ENCODE results near the gene IL10RA.

The IL10RA gene

GRCh38 chr11:117970400-117971024 lies 15.7 kb upstream of the IL10RA start:
- Histone ChIP-seq H3K9me3 (ENCODE audit: severe bottlenecking) (no peaks in the 10 kb centered on the region), H3K27me3 (ENCODE audit: insufficient read depth, poor library complexity, severe bottlenecking) (no peaks in the 10 kb centered on the region), H3K27ac (ENCODE audit: poor library complexity, severe bottlenecking) (no peak overlapping the region), H3K36me3 (ENCODE audit: low read depth) (no peaks in the 10 kb centered on the region), H3K4me3 (ENCODE audit: severe bottlenecking) (no peak overlapping the region), H3K4me1 (ENCODE audit: insufficient read depth, poor library complexity, severe bottlenecking) (no peaks in the 10 kb centered on the region)
- ATAC-seq (ENCODE audit: low read depth) (0 out of 3 replicates have a peak, but pooled peaks have one; percentile 36), DNase-seq (ENCODE audit: low spot score) (no peak)
- no peak for TF ChIP-seq CTCF (IDR thresholded peaks at IDR 0.05; ENCODE audit: poor library complexity, severe bottlenecking)

GRCh38 chr11:117972044-117972443 lies 14.2 kb upstream of the IL10RA start:
- H3K27me3 ChIP-seq (ENCODE audit: insufficient read depth, poor library complexity, severe bottlenecking) = no peaks in the 10 kb centered on the region
- no peaks in the 10 kb centered on the region for H3K9me3 ChIP-seq (ENCODE audit: severe bottlenecking)
- no peak for DNase-seq (ENCODE audit: low spot score)
- no peak overlapping the region for H3K4me3 ChIP-seq (ENCODE audit: severe bottlenecking)
- no peaks in the 10 kb centered on the region for H3K4me1 ChIP-seq (ENCODE audit: insufficient read depth, poor library complexity, severe bottlenecking)
- no peak for ATAC-seq (ENCODE audit: low read depth)
- H3K27ac ChIP-seq (ENCODE audit: poor library complexity, severe bottlenecking) = no peak overlapping the region
- no peaks in the 10 kb centered on the region for H3K36me3 ChIP-seq (ENCODE audit: low read depth)
- no peak for TF ChIP-seq CTCF (IDR thresholded peaks at IDR 0.05; ENCODE audit: poor library complexity, severe bottlenecking)

- ATAC-seq (ENCODE audit: low read depth) = no peak
- no peaks in the 10 kb centered on the region for H3K4me1 ChIP-seq (ENCODE audit: insufficient read depth, poor library complexity, severe bottlenecking)
- H3K9me3 ChIP-seq (ENCODE audit: severe bottlenecking) = no peaks in the 10 kb centered on the region
- H3K27ac ChIP-seq (ENCODE audit: poor library complexity, severe bottlenecking) = no peak overlapping the region
- H3K27me3 ChIP-seq (ENCODE audit: insufficient read depth, poor library complexity, severe bottlenecking) = no peaks in the 10 kb centered on the region
- no peaks in the 10 kb centered on the region for H3K36me3 ChIP-seq (ENCODE audit: low read depth)
- no peak for TF ChIP-seq CTCF (IDR thresholded peaks at IDR 0.05; ENCODE audit: poor library complexity, severe bottlenecking)
- no peak overlapping the region for H3K4me3 ChIP-seq (ENCODE audit: severe bottlenecking)
- DNase-seq (ENCODE audit: low spot score) = no peak
Measured at GRCh38 chr11:117972629-117973502, 13.3 kb upstream of the IL10RA start.

- no peak for DNase-seq (ENCODE audit: low spot score)
- no peak overlapping the region for H3K4me3 ChIP-seq (ENCODE audit: severe bottlenecking)
- no peak overlapping the region for H3K27ac ChIP-seq (ENCODE audit: poor library complexity, severe bottlenecking)
- no peaks in the 10 kb centered on the region for H3K9me3 ChIP-seq (ENCODE audit: severe bottlenecking)
- H3K27me3 ChIP-seq (ENCODE audit: insufficient read depth, poor library complexity, severe bottlenecking) = no peaks in the 10 kb centered on the region
- ATAC-seq (ENCODE audit: low read depth) = no peak
- no peaks in the 10 kb centered on the region for H3K4me1 ChIP-seq (ENCODE audit: insufficient read depth, poor library complexity, severe bottlenecking)
- H3K36me3 ChIP-seq (ENCODE audit: low read depth) = no peaks in the 10 kb centered on the region
- TF ChIP-seq CTCF (IDR thresholded peaks at IDR 0.05; ENCODE audit: poor library complexity, severe bottlenecking) = no peak
Measured at GRCh38 chr11:117973503-117973860, 12.7 kb upstream of the IL10RA start.

- DNase-seq (ENCODE audit: low spot score) (no peak), ATAC-seq (ENCODE audit: low read depth) (no peak)
- Histone ChIP-seq H3K4me1 (ENCODE audit: insufficient read depth, poor library complexity, severe bottlenecking) (no peaks in the 10 kb centered on the region), H3K27ac (ENCODE audit: poor library complexity, severe bottlenecking) (no peak overlapping the region), H3K4me3 (ENCODE audit: severe bottlenecking) (no peak overlapping the region), H3K9me3 (ENCODE audit: severe bottlenecking) (no peaks in the 10 kb centered on the region), H3K27me3 (ENCODE audit: insufficient read depth, poor library complexity, severe bottlenecking) (no peaks in the 10 kb centered on the region), H3K36me3 (ENCODE audit: low read depth) (no peaks in the 10 kb centered on the region)
- TF ChIP-seq CTCF (IDR thresholded peaks at IDR 0.05; ENCODE audit: poor library complexity, severe bottlenecking) = no peak
Measured at GRCh38 chr11:117976445-117976844, 9.7 kb upstream of the IL10RA start.
